Ammon's horn (tissue), 1 donor: ENCODE data around the gene ANAPC2.

Source experiments
- DNase-seq: peaks from one replicate; pipeline ENCODE4 v3.0.0-alpha.2; 2016; ENCODE audit warnings: low spot score

Gene ANAPC2

DNA sequence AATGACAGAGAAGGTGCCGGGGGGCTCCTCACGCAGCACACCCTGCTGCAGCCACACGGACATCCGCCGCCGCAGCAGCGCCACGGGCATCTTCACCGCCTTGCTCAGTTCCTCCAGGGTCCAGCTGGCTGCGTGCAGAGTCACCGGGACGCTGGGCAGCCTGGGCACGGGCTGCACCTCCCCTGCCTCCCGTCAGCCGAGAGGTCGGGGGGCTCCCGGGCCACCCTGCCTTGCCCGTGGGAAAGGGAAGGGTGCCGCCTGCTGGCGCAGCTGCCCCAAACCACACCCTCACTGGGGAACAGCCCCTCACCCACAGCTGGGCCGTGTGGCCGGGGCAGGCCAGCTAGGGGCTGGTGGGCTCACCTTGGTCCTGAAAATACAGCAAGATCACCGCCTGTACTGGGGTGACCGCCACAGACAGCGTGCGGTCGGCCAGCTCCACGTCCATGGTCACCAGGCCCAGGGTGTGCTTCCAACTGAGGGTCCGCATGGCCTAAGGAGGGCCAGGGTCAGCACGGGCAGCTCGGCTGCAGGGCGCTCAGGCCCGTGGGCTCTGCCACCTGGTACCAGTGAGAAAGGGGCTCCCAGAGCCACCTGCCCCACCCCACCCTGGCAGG, 12.9 kb downstream of the ANAPC2 start:
- no peak for DNase-seq

DNA sequence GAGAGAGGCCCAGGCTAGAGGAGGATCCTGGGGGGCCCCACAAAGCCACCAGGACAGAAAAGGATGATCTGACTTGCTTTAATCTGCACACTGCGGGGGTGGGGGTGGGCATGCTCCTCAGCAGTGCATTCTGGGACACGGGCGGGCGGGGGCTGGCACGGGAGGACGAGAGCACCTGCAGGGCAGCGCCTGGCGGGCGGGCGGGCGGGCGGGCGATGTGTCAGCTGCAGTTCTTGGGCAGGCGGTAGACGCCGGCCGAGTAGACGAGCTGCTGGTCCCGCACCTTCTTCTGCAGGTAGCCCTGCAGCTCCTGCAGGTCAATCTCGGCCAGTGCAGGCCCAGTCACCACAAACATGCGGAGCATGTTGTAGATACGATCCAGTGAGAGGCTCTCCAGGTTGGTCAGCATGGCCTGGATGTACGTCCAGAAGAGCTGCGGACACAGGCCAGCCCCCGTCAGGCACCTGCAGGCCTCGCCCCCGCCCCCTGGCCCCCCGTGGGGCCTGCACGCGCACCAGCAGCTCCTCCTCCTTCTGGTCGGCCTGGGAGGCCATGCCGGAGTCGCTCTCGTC, 13.6 kb downstream of the ANAPC2 start:
- DNase-seq: no peak

DNA sequence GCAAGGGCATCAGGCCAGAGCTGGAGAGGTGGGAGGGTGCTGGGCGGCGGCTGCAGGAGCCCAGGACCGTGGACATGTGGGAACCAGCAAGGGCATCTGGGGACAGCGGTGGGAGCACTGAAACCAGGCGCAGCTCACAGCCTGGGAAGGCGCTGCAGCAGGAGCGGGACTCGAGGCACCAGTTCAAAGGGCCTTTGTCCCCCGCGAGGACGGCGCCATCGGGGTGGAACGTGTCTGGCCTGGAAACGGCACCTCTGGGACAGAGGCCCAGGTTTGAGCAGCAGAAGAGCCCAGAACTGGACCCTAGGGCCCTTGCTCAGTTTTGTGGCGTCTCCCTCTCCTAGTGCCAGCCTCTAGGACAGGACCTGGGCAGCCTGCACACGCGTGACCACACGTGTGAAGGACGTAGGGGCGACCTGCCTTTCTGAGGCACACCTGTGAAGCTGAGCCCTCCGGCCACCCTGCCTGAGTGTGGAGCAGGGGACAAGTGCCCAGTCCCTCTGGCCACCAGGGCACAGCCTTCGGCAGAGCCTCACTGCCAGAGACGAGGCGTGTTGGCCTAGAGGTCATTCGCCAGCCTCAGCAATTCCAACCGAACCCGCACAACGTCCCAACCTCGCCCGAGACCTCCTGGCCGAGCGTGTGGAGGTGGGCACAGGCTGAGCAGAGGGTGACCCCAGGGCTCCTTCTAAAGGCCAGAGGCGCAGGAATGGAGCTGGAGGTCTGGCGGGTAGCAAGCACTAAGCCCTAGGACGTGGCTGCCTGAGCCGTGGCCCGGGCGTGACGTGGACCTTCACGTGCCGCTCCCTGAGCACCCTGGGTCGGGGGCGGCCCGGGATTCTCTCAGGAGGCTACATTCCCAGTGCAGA, 14.3 kb downstream of the ANAPC2 start:
- no peak for DNase-seq

DNA sequence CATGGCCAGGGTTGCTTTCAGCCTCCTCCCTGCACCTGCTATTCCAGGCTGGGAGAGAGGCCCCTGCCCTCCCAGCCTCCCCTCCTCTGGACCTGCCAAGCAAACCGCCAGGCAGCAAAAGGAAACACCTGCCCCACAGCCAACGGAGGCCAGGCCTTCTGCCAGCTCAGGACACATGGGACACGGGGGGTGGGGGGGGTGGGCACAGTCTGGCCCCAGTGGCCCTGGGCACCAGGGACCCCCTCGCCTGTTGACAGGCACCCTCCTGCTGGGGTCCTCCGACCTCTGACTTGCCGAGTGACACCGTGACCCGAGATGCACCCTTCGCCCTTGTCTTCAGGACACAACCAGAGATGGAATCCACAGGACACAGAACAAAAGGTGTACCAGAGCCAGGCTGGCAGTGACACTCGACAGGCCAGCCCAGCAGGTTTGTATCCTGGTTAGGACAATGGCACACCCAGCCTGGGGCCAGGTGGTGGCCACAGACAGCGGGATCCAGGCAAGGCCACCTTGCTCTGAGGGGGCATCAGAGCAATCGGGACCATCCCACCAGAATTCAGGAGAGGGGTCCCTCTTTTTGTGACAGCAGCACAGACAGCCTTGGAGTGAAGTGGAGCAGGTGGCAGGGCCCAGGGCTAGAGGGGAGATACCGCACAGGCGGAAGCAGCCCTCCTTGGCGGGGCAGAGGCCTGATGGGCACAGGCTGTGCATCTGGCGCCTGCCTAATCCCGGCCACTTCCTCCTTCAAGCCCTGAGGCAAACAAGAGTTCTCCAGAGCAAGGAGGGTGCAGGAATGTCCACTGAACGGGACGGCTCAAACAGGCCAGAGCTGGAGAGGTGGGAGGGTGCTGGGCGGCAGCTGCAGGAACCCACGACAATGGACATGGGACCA, 15.2 kb downstream of the ANAPC2 start:
- DNase-seq: no peak

DNA sequence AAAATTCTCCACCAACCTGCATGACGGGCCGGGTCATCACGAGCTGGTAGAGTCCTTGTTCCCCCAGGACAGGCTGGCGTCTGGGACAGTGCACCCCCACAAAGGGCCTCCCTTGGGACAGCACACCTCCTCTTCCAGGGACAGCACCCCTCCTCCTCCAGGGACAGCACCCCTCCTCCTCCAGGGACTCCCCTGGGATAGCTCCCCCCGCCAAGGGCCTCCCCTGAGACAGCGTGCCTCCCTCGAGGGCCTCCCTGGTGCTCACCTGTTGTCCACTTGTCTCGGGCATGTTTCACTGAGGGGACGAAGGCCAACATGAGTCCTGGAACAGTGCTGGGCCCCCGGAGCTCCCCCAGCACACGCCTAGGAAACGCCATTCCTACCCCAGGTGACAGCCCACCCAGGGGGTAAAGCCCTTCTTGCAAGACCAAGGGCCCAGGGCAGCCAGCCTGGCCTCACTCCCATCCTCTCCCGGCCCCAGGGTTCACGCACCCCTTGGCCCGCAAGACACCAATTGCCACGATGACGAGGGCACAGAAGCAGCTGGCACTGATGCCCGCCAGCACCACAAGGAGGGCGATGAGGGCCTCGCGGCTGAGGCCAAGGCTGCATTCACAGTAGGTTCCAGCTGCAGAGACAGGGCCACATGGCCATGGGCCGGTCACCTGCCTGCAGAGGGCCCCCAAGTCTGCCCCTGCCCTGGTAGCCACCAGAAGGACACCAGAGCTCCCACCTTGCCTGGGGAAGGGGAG, 17.0 kb downstream of the ANAPC2 start:
- DNase-seq: no peak

DNA sequence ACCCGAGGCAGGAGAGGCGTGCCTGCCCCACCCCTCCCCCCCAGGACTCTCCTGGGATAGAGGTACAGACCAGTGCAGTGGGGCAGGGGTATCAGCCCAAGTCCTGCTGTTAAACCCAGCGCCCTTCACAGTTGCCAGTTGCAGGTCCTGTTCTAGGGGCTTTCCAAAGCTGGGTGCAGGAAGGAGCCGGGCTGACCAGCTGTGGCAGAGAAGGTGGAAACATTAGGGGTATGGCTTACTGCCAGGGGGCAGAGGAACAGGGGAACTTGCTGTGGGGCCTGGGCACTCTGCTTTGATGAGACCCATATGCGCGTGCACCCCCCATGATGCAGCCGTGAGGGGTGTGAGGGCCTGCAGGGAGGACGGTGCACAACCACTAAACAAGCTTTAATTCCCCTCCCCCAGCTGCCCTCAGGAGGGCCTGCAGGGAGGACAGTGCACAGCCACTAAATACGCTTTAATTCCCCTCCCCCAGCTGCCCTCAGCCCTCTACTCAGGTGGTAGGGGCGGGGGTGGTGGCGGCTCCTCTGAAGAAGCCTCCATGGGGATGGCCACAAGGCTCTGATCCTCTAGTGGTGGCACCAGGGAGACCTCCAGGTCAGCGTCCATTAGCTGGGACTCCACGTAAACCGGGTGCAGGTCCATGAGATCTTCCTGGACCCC, 17.7 kb downstream of the ANAPC2 start:
- no peak for DNase-seq

DNA sequence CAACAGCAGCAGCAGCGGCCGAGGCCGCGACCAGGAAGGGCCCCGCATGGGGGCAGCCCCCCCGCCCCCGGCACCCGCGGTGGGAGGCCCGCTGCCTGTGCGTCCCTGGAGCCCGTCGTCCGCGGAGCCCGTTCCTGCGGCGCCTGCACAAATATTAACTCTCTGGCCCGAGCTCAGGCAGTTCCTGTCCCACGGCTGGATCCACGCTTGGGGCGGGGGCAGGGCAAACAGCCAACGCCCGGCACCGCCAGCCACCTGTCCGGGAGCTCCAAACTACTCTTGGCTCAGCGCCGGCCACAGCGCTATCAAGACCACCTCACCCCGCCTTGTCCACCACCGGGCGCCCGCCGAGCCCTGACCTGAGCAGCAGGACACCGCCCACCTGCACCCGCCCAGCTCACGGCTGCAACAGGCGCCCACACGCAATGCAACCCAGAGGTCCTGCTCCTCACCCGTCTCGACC, 18.4 kb downstream of the ANAPC2 start, which contains the start of gene LRRC26:
TSS of gene LRRC26 (minus strand) at position 156 of the 463 bp plus-strand sequence. CDS start at position 48, 108 bp downstream.
- DNase-seq: no peak

DNA sequence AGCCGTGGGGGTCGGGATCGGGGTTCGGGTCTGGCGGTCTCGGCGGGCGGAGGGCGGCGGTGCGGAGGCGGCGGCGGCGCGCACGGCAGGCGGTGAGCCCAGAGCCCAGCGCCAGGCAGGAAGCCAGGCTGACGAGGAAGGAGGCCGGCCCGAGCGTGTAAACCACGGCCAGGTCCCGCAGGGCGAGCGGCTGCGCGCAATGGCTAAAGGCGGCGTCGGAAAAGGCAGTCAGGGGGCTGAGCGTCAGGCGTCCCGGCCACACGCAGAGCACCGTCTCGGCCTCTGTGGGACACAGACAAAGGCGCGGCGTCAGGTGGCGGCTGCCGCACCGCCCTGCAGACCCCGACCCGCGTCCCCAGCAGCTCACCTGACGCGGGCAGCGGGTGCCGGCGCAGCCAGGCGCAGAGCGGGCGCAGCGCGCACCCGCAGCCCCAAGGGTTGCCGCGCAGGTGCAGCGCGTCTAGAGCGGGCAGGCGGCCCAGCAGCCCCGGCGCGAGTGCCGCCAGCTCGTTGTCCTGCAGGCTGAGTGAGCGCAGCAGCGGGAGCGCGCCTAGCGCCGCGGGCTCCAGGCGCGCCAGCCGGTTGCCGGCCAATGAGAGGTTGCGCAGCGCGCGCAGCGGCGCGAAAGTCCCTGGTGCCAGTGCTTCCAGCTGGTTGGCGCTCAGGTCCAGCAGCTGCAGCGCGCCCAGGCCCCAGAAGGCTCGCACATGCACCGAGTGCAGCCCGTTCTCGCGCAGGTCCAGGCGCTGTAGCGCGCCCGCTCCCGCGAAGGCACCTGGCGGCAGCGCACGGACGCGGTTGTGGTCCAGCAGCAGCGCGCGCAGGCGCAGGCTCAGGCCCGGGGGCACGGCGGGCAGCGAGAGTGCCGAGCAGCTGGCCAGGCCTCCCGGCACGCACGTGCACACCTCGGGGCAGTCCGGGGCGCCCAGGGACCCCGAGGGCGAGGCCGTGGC, 19.2 kb downstream of the ANAPC2 start:
- DNase-seq: no peak

DNA sequence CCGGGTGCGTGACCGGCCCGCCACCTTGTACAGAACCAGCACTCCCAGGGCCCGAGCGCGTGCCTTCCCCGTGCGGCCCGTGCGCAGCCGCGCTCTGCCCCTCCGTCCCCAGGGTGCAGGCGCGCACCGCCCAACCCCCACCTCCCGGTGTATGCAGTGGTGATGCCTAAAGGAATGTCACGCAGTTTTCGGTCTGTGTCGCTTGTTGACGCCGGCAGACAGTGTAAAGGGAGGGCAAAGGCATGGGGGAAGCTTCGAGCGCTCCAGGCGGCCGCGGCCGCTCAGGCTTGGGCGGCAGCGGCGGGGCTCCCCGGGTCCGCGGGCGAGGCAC, 19.8 kb downstream of the ANAPC2 start:
- DNase-seq: no peak

DNA sequence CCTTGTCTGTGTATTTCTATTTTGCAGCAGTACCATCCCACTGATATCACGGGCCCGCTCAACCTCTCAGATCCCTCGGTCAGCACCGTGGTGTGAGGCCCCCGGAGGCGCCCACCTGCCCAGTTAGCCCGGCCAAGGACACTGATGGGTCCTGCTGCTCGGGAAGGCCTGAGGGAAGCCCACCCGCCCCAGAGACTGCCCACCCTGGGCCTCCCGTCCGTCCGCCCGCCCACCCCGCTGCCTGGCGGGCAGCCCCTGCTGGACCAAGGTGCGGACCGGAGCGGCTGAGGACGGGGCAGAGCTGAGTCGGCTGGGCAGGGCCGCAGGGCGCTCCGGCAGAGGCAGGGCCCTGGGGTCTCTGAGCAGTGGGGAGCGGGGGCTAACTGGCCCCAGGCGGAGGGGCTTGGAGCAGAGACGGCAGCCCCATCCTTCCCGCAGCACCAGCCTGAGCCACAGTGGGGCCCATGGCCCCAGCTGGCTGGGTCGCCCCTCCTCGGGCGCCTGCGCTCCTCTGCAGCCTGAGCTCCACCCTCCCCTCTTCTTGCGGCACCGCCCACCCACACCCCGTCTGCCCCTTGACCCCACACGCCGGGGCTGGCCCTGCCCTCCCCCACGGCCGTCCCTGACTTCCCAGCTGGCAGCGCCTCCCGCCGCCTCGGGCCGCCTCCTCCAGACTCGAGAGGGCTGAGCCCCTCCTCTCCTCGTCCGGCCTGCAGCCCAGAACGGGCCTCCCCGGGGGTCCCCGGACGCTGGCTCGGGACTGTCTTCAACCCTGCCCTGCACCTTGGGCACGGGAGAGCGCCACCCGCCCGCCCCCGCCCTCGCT, 20.4 kb downstream of the ANAPC2 start:
- no peak for DNase-seq

DNA sequence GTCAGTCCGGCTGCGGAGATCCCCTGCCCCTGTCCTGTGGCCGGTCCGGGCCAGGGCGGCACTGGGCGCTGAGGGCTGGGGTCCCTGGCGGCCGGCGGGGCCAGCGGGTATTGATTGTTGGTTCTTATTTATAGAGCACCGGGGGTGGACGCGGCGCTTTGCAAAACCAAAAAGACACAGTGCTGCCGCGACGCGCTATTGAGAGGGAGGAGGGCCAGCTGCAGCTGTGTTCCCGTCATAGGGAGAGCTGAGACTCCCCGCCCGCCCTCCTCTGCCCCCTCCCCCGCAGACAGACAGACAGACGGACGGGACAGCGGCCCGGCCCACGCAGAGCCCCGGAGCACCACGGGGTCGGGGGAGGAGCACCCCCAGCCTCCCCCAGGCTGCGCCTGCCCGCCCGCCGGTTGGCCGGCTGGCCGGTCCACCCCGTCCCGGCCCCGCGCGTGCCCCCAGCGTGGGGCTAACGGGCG, 21.0 kb downstream of the ANAPC2 start:
- no peak for DNase-seq

DNA sequence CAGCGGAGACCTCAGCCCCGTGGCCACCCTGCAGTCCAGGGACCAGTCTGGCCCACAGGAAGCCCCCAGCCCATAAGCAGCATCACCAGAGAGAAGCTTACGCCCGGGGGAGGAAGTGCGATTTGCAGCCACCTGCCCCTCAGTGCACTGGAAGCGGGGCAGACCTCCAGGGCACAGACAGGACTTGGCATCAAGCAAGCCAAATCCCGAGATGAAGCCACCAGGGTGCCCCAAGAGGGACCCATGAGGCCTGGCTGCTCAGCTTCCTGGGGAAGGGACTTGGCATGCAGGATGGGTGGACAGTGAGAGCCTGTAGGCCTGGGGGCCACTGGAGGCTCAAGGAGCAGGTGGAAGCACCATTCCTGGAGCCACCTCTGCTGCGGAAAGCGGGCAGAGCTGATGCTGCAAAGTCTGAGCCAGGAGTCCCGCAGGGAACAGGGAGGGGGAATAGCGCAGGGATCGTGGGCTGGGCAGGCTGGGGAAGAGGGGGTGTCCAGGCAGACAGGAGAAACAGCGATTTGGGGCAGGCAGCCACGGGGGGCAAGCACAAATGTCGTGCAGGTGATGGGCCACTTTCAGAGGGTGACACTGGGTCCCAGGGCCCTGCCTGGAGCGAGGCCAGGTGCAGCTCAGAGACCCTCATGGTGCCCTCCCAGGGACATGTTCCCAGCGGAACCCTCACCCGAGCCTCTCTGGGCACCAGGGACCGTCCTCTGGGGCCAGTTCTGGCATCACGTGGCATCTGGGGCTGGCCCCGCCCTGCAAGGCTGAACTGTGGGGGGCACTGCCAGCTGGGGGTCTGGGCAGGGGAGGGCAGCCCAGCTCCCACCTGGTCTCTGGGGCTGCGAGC, 21.8 kb downstream of the ANAPC2 start:
- DNase-seq: no peak

DNA sequence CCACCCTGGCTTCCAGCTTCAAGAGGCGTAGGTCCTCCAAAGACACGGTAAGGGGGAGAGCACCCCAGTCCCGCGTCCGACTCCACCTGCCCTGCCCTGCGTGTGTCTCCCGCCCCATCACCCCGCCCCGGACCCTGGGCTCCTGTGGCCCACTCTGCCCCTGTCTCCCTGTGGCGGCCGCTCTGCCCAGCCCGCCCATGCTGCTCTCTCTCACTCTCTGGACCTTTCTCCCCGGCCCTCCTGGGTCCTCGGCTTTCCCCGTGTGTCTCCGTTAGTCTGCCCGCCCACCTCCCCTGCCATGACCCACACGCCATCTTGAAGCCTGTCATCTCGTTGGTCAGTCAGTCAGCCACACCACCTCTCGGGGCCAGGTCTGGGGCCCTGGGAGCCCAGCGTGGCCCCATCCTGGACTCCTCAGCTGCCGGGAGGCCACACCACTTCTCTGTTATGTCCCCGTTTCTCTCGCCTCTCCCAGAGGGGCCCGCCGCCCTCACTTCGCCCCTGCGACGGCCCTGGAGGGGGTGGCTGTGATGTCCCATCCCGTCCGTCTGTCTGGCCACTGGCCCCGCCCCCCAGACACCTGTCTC, 23.0 kb downstream of the ANAPC2 start:
- no peak for DNase-seq

DNA sequence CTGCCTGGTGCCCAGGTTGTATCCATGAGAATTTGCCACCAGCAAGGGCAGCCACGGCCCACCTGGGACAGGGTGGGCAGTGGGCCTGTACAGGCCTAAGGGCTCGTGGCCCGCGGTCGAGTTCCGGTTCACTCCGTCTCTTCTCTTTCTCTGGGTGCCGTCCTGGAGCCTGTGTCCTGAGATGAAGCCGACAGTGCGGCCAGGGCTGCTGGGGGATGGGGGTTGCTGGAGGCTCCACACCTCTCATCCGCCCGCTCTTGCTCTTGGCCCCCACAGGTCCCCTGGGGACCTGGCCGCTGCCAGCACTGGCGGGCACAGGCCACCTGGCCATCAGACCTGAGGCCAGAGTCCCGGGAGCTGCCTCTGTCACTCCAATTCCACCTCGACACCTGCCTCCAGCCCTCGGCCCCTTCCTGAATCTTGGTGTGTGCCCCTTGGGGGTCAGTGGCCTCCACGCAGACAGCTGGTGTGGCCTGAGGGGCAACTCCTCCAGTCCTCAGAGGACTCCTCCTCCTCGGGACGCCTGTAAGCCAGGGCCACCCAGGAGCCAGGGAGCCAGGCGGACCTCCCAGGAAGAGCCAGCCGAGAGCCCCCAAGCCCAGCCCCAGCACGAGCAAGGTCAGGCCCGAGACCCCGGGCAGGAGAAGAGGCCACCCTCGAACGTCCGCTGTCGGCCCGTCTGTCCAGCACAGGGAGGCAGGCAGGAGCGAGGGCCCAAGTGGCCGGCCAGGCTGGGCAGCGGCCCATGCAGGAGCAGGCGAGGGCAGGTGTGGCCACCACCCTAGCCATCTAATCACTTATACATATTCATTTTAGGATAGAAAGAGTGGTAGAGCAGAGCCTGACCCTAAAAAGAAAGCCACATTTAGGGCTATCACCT, 23.8 kb downstream of the ANAPC2 start:
- no peak for DNase-seq

DNA sequence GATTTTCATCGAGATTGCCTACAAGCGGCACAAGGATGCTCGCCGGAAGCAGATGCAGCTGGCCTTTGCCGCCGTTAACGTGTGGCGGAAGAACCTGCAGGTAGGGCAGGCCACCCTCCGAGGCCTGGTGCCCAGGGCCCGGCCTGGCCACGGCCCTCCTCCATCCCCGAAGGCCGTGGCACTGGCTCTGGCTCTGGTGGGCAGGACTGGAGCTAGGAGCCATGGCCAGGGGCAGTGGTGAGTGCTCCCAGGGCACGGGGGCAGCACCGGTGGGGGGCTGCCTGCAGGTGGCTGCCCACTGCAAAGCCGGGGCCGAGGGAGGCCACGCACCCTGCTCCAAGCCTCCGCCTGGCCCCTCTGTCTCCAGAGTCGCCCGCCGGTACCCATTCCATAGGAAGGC, 24.6 kb downstream of the ANAPC2 start:
- no peak for DNase-seq

DNA sequence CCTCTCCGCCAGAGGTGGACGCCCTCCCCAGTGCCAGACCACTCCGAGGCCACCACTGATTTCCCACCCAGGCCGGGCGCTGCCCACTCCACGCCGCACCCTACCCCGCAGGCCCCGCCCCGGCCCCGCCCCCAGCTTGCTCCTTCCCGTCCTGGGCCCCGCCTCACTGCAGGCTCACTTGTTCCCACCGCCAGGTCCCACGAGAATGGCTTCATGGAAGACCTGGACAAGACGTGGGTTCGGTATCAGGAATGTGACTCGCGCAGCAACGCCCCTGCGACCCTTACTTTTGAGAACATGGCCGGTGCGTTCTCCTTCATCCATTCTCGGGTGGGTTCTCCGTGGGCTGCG, 25.0 kb downstream of the ANAPC2 start:
- DNase-seq: no peak
